ENCODE results near the gene CDR2L. TPM values are rescaled to one million over a fixed set of nuclear protein-coding genes. Genes with fewer than 3 reads are reported as not detected.

CDR2L gene
- total RNA-seq, 1 experiment from 2014 or later, result 31.0 TPM

DNA sequence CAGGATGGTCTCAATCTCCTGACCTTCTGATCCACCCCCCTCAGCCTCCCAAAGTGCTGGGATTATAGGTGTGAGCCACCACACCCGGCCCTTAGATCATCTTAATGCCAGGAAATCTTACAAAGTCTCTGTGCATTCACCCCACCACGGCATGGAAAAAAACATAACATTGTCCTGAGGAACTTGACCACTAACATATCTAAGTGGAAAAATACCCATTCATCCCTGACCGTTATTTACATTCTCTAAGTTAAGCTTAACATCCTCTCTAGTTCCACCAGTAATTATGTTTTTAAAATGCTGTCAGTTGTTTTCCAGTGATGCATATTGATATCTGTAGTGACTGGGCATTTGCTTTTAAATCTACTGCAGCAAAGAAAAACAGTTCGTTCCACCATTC, 11.5 kb upstream of the CDR2L start (continued):
- TF ChIP-seq, protein P1, sequence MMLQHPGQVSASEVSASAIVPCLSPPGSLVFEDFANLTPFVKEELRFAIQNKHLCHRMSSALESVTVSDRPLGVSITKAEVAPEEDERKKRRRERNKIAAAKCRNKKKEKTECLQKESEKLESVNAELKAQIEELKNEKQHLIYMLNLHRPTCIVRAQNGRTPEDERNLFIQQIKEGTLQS (CRISPR knock-in tag; conservative IDR thresholded peaks at IDR 0.05), result no peak
- TF ChIP-seq ZNF671 (CRISPR knock-in tag; IDR thresholded peaks at IDR 0.05), result no peak
- no peak for TF ChIP-seq EMX1 (CRISPR knock-in tag; IDR thresholded peaks at IDR 0.05)
- TF ChIP-seq FOXK1 (CRISPR knock-in tag; IDR thresholded peaks at IDR 0.05), result no peak
- TF ChIP-seq, protein P2, sequence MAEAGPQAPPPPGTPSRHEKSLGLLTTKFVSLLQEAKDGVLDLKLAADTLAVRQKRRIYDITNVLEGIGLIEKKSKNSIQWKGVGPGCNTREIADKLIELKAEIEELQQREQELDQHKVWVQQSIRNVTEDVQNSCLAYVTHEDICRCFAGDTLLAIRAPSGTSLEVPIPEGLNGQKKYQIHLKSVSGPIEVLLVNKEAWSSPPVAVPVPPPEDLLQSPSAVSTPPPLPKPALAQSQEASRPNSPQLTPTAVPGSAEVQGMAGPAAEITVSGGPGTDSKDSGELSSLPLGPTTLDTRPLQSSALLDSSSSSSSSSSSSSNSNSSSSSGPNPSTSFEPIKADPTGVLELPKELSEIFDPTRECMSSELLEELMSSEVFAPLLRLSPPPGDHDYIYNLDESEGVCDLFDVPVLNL (CRISPR knock-in tag; IDR thresholded peaks at IDR 0.05; ENCODE audit: borderline replicate concordance, low read depth), result no peak
- no peak for TF ChIP-seq ZNF263 (CRISPR knock-in tag; IDR thresholded peaks at IDR 0.05; ENCODE audit: low read depth)
- TF ChIP-seq ZNF219 (CRISPR knock-in tag; IDR thresholded peaks at IDR 0.05; ENCODE audit: borderline replicate concordance), result no peak
- no peak for TF ChIP-seq ESRRA (CRISPR knock-in tag; IDR thresholded peaks at IDR 0.05; ENCODE audit: borderline replicate concordance)
- TF ChIP-seq, protein P3, sequence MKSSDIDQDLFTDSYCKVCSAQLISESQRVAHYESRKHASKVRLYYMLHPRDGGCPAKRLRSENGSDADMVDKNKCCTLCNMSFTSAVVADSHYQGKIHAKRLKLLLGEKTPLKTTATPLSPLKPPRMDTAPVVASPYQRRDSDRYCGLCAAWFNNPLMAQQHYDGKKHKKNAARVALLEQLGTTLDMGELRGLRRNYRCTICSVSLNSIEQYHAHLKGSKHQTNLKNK (CRISPR knock-in tag; IDR thresholded peaks at IDR 0.05), result no peak
- TF ChIP-seq NR3C1 (CRISPR knock-in tag; conservative IDR thresholded peaks at IDR 0.05; ENCODE audit: low read depth), result no peak
- TF ChIP-seq, protein P4, sequence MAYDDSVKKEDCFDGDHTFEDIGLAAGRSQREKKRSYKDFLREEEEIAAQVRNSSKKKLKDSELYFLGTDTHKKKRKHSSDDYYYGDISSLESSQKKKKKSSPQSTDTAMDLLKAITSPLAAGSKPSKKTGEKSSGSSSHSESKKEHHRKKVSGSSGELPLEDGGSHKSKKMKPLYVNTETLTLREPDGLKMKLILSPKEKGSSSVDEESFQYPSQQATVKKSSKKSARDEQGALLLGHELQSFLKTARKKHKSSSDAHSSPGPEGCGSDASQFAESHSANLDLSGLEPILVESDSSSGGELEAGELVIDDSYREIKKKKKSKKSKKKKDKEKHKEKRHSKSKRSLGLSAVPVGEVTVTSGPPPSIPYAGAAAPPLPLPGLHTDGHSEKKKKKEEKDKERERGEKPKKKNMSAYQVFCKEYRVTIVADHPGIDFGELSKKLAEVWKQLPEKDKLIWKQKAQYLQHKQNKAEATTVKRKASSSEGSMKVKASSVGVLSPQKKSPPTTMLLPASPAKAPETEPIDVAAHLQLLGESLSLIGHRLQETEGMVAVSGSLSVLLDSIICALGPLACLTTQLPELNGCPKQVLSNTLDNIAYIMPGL (CRISPR knock-in tag; IDR thresholded peaks at IDR 0.05), result no peak

DNA sequence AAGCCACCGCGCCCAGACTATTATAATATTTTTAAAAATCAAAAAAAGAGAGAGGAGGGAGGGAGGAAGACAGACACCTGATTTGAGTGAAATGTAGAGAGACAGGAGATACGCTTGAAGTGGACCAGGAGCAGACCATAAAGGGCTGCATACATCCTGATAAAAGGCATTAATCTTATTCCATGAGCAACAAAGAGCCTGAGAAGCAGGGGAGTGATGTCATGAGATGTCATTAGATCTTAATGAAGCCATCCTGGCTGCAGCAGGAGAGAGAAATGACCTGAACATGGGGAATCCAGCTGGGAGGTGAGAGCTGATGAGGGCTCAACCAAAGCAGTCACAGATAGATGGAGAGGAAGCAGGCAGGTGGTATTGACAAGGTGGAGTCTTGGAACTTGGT, 9.6 kb upstream of the CDR2L start:
- H3K9me3 Mint-ChIP-seq, result no peaks in the 10 kb centered on the region
- ATAC-seq, result no peak
- CTCF ChIA-PET, result interaction anchor here (1.0 to 1.6 kb wide), 3 partner anchors 16 to 77 kb away, joined by 3 read pairs; no protein-coding TSS in a partner anchor
- TF ChIP-seq CREB1 (CRISPR knock-in tag; IDR thresholded peaks at IDR 0.05), result no peak
- no peak for TF ChIP-seq CREM (CRISPR knock-in tag; IDR thresholded peaks at IDR 0.05)
- TF ChIP-seq, protein P5, sequence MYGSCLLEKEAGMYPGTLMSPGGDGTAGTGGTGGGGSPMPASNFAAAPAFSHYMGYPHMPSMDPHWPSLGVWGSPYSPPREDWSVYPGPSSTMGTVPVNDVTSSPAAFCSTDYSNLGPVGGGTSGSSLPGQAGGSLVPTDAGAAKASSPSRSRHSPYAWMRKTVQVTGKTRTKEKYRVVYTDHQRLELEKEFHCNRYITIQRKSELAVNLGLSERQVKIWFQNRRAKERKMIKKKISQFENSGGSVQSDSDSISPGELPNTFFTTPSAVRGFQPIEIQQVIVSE (CRISPR knock-in tag; IDR thresholded peaks at IDR 0.05; ENCODE audit: borderline replicate concordance), result no peak
- no peak for TF ChIP-seq SP1 (CRISPR knock-in tag; conservative IDR thresholded peaks at IDR 0.05)
- TF ChIP-seq HMGA2 (CRISPR knock-in tag; IDR thresholded peaks at IDR 0.05), result no peak
- TF ChIP-seq, protein P6, sequence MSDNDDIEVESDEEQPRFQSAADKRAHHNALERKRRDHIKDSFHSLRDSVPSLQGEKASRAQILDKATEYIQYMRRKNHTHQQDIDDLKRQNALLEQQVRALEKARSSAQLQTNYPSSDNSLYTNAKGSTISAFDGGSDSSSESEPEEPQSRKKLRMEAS (CRISPR knock-in tag; IDR thresholded peaks at IDR 0.05), result no peak
- TF ChIP-seq ESRRA (CRISPR knock-in tag; IDR thresholded peaks at IDR 0.05; ENCODE audit: borderline replicate concordance), result no peak
- TF ChIP-seq, protein P7, sequence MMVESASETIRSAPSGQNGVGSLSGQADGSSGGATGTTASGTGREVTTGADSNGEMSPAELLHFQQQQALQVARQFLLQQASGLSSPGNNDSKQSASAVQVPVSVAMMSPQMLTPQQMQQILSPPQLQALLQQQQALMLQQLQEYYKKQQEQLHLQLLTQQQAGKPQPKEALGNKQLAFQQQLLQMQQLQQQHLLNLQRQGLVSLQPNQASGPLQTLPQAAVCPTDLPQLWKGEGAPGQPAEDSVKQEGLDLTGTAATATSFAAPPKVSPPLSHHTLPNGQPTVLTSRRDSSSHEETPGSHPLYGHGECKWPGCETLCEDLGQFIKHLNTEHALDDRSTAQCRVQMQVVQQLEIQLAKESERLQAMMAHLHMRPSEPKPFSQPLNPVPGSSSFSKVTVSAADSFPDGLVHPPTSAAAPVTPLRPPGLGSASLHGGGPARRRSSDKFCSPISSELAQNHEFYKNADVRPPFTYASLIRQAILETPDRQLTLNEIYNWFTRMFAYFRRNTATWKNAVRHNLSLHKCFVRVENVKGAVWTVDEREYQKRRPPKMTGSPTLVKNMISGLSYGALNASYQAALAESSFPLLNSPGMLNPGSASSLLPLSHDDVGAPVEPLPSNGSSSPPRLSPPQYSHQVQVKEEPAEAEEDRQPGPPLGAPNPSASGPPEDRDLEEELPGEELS (CRISPR knock-in tag; IDR thresholded peaks at IDR 0.05), result no peak
- TF ChIP-seq TCF7 (CRISPR knock-in tag; IDR thresholded peaks at IDR 0.05; ENCODE audit: low read depth), result no peak
- H3K4me1 Mint-ChIP-seq, result peaks cover 13% of the 10 kb centered on the region
- H3K27me3 Mint-ChIP-seq (ENCODE audit: low read depth), result peaks cover 66% of the 10 kb centered on the region
- H3K36me3 Mint-ChIP-seq, result no peaks in the 10 kb centered on the region
- H3K4me3 Mint-ChIP-seq, result no peak overlapping the region
- H3K27ac Mint-ChIP-seq, result no peak overlapping the region
- DNase-seq (ENCODE audit: low spot score), result no peak
- POLR2A ChIA-PET, result no interaction called here

Data from WTC11 (cell line).